ENCODE measurements around the gene SLC4A1. TPM values are rescaled to one million over a fixed set of nuclear protein-coding genes. Genes with fewer than 3 reads are reported as not detected.
A peak's percentile ranks its signal among the peaks of the same experiment; 100 is the strongest.

SLC4A1 gene
- total RNA-seq, 1 donor from 2014 or later = 0.08 TPM

DNA sequence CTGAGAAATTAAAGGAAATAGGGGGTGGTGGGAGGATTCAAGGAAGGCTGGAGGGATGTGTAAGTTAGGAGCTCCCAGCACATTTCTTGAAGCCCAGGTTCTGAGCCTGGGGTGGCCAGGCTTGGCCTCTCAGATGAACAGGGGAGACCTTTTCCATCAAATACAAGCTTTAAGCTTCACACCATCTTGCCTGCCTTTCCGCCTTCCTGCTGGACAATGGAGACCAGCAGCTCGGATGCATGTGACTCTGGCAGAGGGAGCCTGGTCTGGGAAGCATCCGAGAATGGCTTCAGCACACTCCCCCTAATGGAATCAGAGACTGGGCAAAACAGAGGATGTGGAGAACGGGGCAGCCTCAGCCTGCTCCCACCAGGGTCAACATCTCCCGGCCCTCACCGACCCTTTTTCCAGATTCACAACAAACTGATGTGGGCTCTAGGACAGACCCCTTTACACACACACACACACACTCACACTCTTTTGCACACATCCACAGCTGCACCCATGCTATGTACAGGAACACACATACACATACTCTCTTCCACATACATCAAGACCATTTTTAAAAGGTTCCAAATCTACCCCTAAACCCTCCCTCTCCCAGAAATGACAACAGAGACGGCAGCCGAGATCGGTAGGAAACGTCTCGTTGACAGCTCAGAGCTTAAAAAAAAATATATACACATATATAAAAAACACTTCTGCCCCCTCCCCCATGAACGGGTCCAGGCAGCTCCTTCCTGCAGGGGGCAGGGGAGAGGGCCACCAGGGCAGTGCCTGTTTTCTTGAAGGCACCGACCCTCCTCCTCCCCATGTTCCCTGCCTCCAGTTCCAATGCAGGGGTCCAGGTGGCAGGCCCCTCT is 61.7 kb downstream of the SLC4A1 start:
- DNase-seq (ENCODE audit: low spot score) = no peak

DNA sequence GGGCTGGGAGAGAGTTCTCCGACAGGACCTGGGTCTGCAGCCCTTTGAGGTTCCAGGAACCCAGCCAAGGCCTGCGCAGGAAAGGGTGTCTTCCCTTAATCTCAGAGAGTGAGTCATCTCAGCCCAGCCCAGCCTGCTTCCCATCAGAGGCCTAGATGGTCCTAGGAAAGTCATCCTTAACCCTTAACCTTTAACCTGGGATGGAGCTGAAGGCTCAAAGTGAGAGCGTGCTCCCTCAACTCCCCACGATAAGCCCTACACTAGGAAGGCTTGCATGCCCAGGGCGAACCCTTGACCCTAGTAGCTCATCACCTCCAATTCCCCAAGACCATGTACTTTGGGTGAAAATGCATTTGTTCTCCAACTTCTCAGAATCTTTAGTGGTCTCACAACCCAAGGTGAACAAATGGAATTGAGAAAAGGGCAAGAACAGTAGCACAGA is 63.5 kb downstream of the SLC4A1 start:
- DNase-seq (ENCODE audit: low spot score) = no peak

DNA sequence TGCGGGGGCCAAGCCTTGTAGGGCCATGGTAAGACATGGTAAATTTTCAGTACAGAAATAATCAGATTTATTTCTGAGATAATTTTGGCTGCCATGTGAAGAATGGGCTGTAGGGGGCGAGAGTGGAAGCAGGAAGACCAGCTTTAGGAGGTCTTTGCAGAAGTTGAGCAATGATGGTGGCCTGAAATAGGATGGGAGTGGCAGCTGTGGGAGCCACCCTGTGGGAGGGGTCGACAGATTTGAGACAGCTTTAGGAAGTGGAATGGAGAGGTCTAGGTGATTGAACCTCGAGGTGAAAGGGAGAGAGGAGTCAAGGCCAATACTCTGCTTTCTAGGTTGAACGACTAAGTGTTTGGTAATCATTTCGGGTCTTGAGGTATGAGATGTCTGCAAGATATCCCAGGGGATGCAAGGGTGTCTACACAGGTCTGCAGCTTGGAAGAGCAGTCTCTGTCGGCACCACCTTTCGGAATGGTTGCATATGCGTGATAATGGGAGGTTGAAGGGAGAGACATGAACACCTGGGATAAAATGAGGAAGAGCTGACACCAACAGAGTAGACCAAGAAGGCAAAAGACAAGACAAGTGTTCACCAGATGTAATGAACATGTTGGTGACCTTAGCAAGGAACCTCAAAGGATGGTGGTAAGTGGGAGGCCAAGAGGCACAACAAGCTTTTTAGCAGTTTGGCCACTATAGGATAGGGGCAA is 64.0 kb downstream of the SLC4A1 start:
- no peak for DNase-seq (ENCODE audit: low spot score)

DNA sequence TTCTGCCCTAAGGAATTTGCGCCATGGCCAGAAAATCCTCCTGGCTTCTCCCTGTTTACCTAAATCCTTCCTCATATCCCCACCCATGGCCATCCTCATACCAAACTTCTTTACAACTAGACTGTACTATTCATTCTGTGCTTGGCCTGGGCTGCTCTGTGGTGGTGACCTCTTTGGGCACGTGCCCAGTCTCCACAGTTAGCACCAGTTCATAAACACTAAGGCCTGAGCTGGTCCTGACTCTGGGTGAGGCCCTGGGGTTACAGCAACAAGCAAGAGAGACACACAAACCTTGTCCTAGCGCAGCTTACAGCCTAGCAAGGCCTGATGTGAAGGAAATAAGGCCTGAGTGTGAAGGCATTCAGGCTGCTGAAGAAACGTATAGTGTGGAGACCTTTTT is 65.2 kb downstream of the SLC4A1 start:
- no peak for DNase-seq (ENCODE audit: low spot score)

DNA sequence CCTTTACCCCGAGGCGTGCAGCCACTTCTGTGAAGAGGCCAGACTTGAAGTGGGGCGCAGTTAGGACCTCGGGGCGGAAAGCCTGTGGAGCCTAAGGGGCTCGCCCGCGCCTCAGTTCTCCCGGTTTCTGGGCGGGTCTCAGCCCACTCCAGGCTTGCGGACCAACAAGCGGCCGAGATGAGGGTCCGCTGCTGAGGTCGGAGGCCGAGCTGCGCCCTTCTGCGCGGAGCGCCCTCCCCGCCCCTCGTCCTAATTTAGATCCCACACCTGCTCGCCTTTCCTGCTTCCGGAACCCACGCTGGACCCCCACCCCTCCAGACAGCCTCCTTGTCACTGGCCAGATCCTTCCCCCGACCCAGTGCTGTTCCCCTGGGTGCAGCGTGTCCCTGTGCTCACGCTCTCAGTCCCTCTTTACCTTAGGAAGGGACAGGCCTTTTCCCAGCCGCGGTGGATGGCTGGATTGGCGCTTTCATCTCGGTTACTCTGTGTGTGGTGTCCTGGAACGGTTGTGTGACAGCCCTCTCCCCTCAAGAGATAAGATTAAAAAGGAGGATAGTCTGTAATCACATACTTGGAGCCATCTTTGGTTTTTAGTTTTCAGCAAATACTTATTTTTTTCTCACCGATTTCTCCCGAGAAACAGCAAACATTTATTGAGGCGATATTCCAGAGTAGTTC is 67.3 kb downstream of the SLC4A1 start:
- DNase-seq (ENCODE audit: low spot score) = peak; percentile 57

DNA sequence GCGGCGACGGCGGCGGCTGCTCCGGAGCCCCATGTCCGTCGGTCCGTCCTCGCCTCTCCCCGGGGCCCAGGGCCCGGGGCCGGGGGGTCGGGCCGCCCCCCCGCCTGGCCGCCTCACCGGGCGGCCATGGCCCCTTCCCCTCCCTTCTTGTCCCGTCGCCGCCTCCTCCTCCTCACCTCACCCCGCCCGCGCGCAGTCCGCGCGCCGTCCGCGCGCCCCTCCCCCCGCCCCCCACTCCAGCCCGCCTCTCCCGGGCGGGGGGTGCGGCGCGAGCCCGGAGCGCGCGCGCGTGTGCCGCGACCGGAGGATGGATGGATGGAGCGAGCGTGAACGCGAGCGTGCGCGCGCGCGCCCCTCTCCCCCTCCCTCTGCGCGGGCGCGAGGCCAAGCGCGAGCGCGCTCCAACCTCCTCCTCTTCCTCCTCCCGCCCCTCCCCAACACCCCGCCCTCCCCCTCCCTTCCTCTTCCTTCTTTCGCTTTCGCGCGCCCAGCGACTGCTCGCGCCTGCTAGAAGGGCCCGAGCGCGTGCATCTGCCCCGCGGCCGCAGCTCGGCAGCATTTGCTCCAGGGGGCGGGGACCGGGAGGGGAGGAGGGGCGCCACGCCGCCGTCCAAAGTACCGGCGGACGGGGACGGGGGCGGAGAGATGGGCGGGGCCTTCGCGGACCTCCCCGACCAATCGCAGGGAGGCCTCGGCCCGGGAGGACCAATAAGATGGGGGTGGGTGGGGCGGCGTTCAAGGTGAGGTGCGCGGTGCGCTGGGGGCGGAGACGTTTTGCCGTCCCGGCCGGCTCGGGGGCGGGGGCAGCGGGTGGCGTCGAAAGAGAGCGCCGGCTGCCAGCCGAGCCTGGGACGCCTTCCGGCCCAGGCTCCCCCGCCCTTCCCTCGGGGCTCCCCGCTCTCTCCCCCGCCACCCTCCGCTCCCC is 68.1 kb downstream of the SLC4A1 start, which contains the start of gene ATXN7L3:
TSS of gene ATXN7L3 (minus strand) at position 332 of the 925 bp plus-strand sequence. CDS start 1,814 bp downstream, outside the sequence.
- DNase-seq (ENCODE audit: low spot score) = peak; percentile 99

DNA sequence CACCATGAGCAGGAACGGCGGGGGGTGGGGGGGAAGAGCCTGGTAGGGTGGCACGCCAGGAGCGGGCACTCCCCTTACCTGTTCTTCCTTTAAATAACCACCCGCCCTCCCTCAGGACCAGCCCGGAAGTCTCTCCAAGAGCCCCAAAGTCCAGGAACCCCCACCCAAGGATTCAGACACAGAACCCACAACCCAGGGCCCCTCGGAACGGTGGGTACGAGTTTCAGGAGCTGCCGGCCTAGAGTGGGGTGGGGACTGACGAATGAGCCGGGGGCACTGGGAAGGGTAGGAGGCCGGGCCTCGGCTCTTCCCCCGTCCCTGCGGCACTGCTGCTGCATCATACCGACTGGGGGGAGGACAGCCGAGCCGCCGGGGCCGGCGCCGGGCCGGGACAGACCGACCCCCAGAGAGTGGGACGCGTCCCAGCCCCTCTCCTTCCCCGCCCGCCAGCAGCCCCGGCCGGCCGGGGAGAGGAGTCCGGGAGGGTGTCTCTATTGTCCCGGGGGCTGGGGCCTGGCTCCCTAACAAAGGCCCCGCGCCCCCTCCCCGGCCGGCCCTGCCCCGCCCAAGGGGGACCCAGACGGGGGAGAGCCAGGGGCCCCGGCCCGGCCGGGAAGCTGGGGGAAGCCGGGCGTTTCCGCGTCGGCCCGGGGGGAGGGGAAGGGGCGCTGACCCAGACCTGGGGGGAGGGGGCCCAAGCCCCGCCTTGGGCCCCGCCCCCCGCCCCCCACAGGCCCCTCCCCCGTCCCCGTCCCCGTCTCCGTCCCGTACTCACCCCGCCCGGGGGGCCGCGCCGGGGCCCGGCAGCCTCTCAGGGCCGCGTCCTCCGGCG is 69.0 kb downstream of the SLC4A1 start:
- peak; percentile 67 for DNase-seq (ENCODE audit: low spot score)

Other genes starting within 250 kb of the SLC4A1 start
- gene LSM12, start 201.5 kb downstream of the SLC4A1 start, total RNA-seq = 62.5 TPM
- 76.2 TPM for gene G6PC3, start 197.4 kb downstream of the SLC4A1 start, total RNA-seq
- gene HDAC5, start 144.5 kb downstream of the SLC4A1 start, total RNA-seq = 36.3 TPM
- gene HROB, start 126.2 kb downstream of the SLC4A1 start, total RNA-seq = 1.3 TPM
- gene ASB16, start 97.4 kb downstream of the SLC4A1 start, total RNA-seq = 0.36 TPM
- gene TMUB2, start 81.2 kb downstream of the SLC4A1 start, total RNA-seq = 41.4 TPM
- gene ATXN7L3, start 68.3 kb downstream of the SLC4A1 start, total RNA-seq = 66.7 TPM
- 108 TPM for gene UBTF, start 48.5 kb downstream of the SLC4A1 start, total RNA-seq
- 1.3 TPM for gene RUNDC3A, start 40.5 kb upstream of the SLC4A1 start, total RNA-seq
- gene SLC25A39, start 56.7 kb upstream of the SLC4A1 start, total RNA-seq = 135 TPM
- gene GRN, start 77.2 kb upstream of the SLC4A1 start, total RNA-seq = 341 TPM
- gene FAM171A2, start 95.7 kb upstream of the SLC4A1 start, total RNA-seq = 0.78 TPM
- 1.1 TPM for gene ITGA2B, start 121.5 kb upstream of the SLC4A1 start, total RNA-seq
- 66.5 TPM for gene GPATCH8, start 235.3 kb upstream of the SLC4A1 start, total RNA-seq

All from ureter (tissue), 1 donor.